HCT116 (cell line): ENCODE data around the gene FRS2. TPM values are rescaled to one million over a fixed set of nuclear protein-coding genes. Genes with fewer than 3 reads are reported as not detected.

ENCODE experiments used
- ATAC-seq: fragments of 200-7000 bp; cut with Tn5 transposase; 2 replicates; pipeline ENCODE4 v1.9.1; 2020; ENCODE audit warnings: mild to moderate bottlenecking, moderate library complexity
- BruUV-seq: library from RNA; stranded (reverse); fragments of 400-500 nt; replicated peaks from 2 replicates; lab custom pipeline; 2021; lab: Mats Ljungman, UMichigan
- CTCF ChIA-PET: fragments of 300-600 bp; sonication (Branson Sonifier 250); formaldehyde crosslinking; loops from one replicate; lab custom pipeline; 2021; ENCODE audit warnings: antibody characterized with exemption; lab: Charles Lee
- POLR2A ChIA-PET: fragments of 300-600, 350-600 bp; sonication (Branson Sonifier 250); formaldehyde crosslinking; loops from one replicate; lab custom pipeline; 2021; ENCODE audit warnings: antibody characterized with exemption; lab: Charles Lee
- RAD21 ChIA-PET, 2 experiments: fragments of 300-600 bp; sonication (Branson Sonifier 250); formaldehyde crosslinking; loops; one replicate each; lab custom pipeline; 2023; ENCODE audit warnings: low total read pairs in 2 of 2; ENCODE audit not compliant: uncharacterized antibody in 2 of 2, unreplicated experiment in 2 of 2, low non-redundant PET in 1 of 2; lab: Charles Lee
- DNase-seq: peaks from one replicate; pipeline ENCODE4 v3.0.0-alpha.2; 2010; ENCODE audit warnings: low read depth, low spot score
- H2AFZ ChIP-seq: fragments of 200-600 bp; shearing (Covaris generic), sonication (generic); 2 replicates; pipeline ENCODE4 v1.6.1; 2017; ENCODE audit warnings: low read depth, mixed run types, mixed read lengths, antibody characterized with exemption, low read length; ENCODE audit not compliant: poor library complexity, severe bottlenecking
- H3K27ac ChIP-seq: 2 replicates; pipeline ENCODE4 v1.5.1; 2012; ENCODE audit warnings: low read depth, low read length
- H3K27me3 ChIP-seq: fragments of 200-600 bp; sonication (generic); 2 replicates; pipeline ENCODE4 v1.6.1; 2016; ENCODE audit warnings: mixed run types, low read length, mixed read lengths; ENCODE audit not compliant: insufficient read depth
- H3K36me3 ChIP-seq, 2 experiments: fragments of 200-500 bp in 1 of 2; fragments of 200-600 bp in 1 of 2; sonication (Bioruptor generic) in 1 of 2; sonication (generic) in 1 of 2; 2 replicates each; pipeline versions ENCODE4 v1.5.1 to v1.6.1; 2014 to 2016; ENCODE audit warnings: low read length in 2 of 2, inconsistent platforms in 1 of 2, mixed read lengths in 1 of 2, mixed run types in 1 of 2; ENCODE audit not compliant: insufficient read depth in 2 of 2, control insufficient read depth in 1 of 2
- H3K4me1 ChIP-seq, 2 experiments: fragments of 200-600 bp in 1 of 2; sonication (generic) in 1 of 2; 2 replicates each; pipeline versions ENCODE4 v1.5.1 to v1.6.1; 2012 to 2017; ENCODE audit warnings: low read length in 2 of 2, inconsistent platforms in 1 of 2, mild to moderate bottlenecking in 1 of 2, mixed read lengths in 1 of 2, mixed run types in 1 of 2, moderate library complexity in 1 of 2; ENCODE audit not compliant: insufficient read depth in 2 of 2, control insufficient read depth in 1 of 2
- H3K4me2 ChIP-seq: fragments of 200-600 bp; sonication (generic); 2 replicates; pipeline ENCODE4 v1.6.1; 2017; ENCODE audit warnings: mixed run types, low read length, mixed read lengths
- H3K4me3 ChIP-seq, 2 experiments: fragments of 200-600 bp in 1 of 2; sonication (generic) in 1 of 2; replicated peaks in 1 of 2; 2 replicates each; pipeline ENCODE4 v1.5.1; 2011 to 2016; ENCODE audit warnings: low read length in 2 of 2, control low read depth in 1 of 2, low read depth in 1 of 2, mild to moderate bottlenecking in 1 of 2, mixed read lengths in 1 of 2, mixed run types in 1 of 2
- H3K79me2 ChIP-seq: fragments of 200-600 bp; sonication (generic); 2 replicates; pipeline ENCODE4 v1.6.1; 2017; ENCODE audit warnings: mild to moderate bottlenecking, mixed run types, low read length, moderate library complexity, mixed read lengths; ENCODE audit not compliant: insufficient read depth
- H3K9ac ChIP-seq: fragments of 200-600 bp; sonication (generic); 2 replicates; pipeline ENCODE4 v1.6.1; 2016; ENCODE audit warnings: low read length, mixed read lengths
- H3K9me2 ChIP-seq: fragments of 200-600 bp; sonication (generic), shearing (Covaris generic); 2 replicates; pipeline ENCODE4 v1.6.1; 2017; ENCODE audit warnings: mixed run types, mild to moderate bottlenecking, moderate library complexity; ENCODE audit not compliant: insufficient read depth
- H3K9me3 ChIP-seq, 2 experiments: fragments of 200-500 bp in 1 of 2; fragments of 200-600 bp in 1 of 2; sonication (Bioruptor generic) in 1 of 2; sonication (generic) in 1 of 2; 2 replicates each; pipeline ENCODE4 v1.6.1; 2014 to 2017; ENCODE audit warnings: low read length in 2 of 2, mixed read lengths in 2 of 2, inconsistent platforms in 1 of 2, low read depth in 1 of 2, mild to moderate bottlenecking in 1 of 2, mixed run types in 1 of 2, moderate library complexity in 1 of 2; ENCODE audit not compliant: control insufficient read depth in 1 of 2, insufficient read depth in 1 of 2
- H4K20me1 ChIP-seq: fragments of 200-600 bp; sonication (generic), shearing (Covaris generic); 2 replicates; pipeline ENCODE4 v1.6.1; 2017; ENCODE audit warnings: mixed run types, mild to moderate bottlenecking, moderate library complexity; ENCODE audit not compliant: insufficient read depth
- EGR1 ChIP-seq: IDR thresholded peaks from 2 replicates; pipeline ENCODE4 v1.6.1; 2012; ENCODE audit warnings: low read depth
- JUND ChIP-seq: IDR thresholded peaks from 2 replicates; pipeline ENCODE4 v1.6.1; 2012
- POLR2A ChIP-seq: IDR thresholded peaks from 2 replicates; pipeline ENCODE4 v1.7.0; 2011; ENCODE audit warnings: borderline replicate concordance; ENCODE audit not compliant: insufficient read depth, insufficient read length; ENCODE audit errors: extremely low read depth
- POLR2AphosphoS5 ChIP-seq: IDR thresholded peaks from 2 replicates; pipeline ENCODE4 v1.6.1; 2011; ENCODE audit warnings: mild to moderate bottlenecking, low read depth, low read length, moderate library complexity
- SP1 ChIP-seq: IDR thresholded peaks from 2 replicates; pipeline ENCODE4 v1.6.1; 2012; ENCODE audit warnings: low read depth
- SRF ChIP-seq: IDR thresholded peaks from 2 replicates; pipeline ENCODE4 v1.6.1; 2012; ENCODE audit warnings: low read depth
- TCF7L2 ChIP-seq: IDR thresholded peaks from 2 replicates; pipeline ENCODE4 v1.7.0; 2011; ENCODE audit warnings: borderline replicate concordance, inconsistent platforms; ENCODE audit not compliant: insufficient read depth, insufficient read length; ENCODE audit errors: extremely low read depth
- ZFX ChIP-seq: fragments of 450-650 bp; IDR thresholded peaks from 2 replicates; pipeline ENCODE4 v1.6.1; 2017
- ZNF274 ChIP-seq: fragments of 200-500 bp; sonication (Bioruptor generic); IDR thresholded peaks from 2 replicates; pipeline ENCODE4 v1.6.1; 2014; ENCODE audit warnings: mild to moderate bottlenecking, low read depth, low read length, inconsistent platforms
- intact Hi-C: fragments of 100-400 bp; cut with micrococcal nuclease; formaldehyde crosslinking; loops from 2 replicates; pipeline ENCODE4 v1.10.0; 2022
- total RNA-seq: library from RNA; stranded (reverse); gene quantifications from one replicate; pipeline ENCODE4 v1.2.1, GENCODE V29; 2021; ENCODE audit not compliant: unreplicated experiment
- TF ChIP-seq, protein P1 (sequence below): IDR thresholded peaks from 2 replicates; pipeline ENCODE4 v1.6.1; 2012; ENCODE audit warnings: low read depth
- TF ChIP-seq, protein P2 (sequence below), 3 experiments: fragments of 200-600 bp in 1 of 3; sonication (generic) in 1 of 3; IDR thresholded peaks in 2 of 3; conservative IDR thresholded peaks in 1 of 3; 2 replicates each; pipeline ENCODE4 v1.5.1; 2012 to 2017; ENCODE audit warnings: low read depth in 2 of 3, low read length in 2 of 3, antibody characterized with exemption in 1 of 3, borderline replicate concordance in 1 of 3, control low read depth in 1 of 3, mild to moderate bottlenecking in 1 of 3, mixed read lengths in 1 of 3, mixed run types in 1 of 3, moderate library complexity in 1 of 3; ENCODE audit not compliant: insufficient read depth in 1 of 3
- TF ChIP-seq, protein P3 (sequence below): IDR thresholded peaks from 2 replicates; pipeline ENCODE4 v1.6.1; 2012
- TF ChIP-seq, protein P4 (sequence below): IDR thresholded peaks from 2 replicates; pipeline ENCODE4 v1.6.1; 2012

The FRS2 gene
- total RNA-seq, 1 experiment from 2014 or later: 14.7 TPM

DNA sequence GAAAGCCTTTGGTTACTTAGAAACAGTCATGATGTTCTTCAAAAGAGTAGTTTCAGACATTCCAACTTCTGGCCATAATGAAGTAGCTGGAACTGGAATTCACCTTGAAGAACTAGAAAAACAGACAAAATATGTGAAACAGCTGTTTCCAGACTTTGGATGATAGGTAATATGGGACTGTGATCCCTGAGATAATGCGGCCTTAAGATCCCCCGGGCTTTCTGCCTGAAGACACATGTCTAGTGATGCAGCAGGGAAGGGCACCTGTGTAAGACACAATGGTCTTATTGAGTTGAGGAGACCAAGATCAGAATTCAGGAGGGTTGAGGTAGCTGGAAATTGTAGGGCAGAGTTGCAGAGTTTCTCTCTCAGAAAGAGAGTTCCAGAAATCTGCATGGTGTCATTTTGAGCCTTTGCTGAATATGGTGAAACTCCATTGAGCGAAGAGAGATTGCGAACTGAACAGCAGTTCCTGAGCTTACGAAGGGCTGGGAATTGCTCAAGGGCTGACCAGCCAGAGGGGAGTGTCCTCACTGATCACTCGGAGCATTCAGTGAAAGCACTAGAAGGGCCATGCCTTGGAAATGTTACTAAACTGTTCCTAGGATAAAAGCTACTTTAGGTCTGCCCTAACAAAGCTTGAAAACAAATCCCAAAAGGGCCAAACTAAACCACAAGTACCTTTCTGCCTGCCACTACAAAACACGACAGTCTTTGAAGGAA is 41.7 kb upstream of the FRS2 start (continued):
- TF ChIP-seq, protein P1, sequence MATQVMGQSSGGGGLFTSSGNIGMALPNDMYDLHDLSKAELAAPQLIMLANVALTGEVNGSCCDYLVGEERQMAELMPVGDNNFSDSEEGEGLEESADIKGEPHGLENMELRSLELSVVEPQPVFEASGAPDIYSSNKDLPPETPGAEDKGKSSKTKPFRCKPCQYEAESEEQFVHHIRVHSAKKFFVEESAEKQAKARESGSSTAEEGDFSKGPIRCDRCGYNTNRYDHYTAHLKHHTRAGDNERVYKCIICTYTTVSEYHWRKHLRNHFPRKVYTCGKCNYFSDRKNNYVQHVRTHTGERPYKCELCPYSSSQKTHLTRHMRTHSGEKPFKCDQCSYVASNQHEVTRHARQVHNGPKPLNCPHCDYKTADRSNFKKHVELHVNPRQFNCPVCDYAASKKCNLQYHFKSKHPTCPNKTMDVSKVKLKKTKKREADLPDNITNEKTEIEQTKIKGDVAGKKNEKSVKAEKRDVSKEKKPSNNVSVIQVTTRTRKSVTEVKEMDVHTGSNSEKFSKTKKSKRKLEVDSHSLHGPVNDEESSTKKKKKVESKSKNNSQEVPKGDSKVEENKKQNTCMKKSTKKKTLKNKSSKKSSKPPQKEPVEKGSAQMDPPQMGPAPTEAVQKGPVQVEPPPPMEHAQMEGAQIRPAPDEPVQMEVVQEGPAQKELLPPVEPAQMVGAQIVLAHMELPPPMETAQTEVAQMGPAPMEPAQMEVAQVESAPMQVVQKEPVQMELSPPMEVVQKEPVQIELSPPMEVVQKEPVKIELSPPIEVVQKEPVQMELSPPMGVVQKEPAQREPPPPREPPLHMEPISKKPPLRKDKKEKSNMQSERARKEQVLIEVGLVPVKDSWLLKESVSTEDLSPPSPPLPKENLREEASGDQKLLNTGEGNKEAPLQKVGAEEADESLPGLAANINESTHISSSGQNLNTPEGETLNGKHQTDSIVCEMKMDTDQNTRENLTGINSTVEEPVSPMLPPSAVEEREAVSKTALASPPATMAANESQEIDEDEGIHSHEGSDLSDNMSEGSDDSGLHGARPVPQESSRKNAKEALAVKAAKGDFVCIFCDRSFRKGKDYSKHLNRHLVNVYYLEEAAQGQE: no peak
- TF ChIP-seq POLR2A (no peak), JUND (no peak), ZNF274 (no peak)

DNA sequence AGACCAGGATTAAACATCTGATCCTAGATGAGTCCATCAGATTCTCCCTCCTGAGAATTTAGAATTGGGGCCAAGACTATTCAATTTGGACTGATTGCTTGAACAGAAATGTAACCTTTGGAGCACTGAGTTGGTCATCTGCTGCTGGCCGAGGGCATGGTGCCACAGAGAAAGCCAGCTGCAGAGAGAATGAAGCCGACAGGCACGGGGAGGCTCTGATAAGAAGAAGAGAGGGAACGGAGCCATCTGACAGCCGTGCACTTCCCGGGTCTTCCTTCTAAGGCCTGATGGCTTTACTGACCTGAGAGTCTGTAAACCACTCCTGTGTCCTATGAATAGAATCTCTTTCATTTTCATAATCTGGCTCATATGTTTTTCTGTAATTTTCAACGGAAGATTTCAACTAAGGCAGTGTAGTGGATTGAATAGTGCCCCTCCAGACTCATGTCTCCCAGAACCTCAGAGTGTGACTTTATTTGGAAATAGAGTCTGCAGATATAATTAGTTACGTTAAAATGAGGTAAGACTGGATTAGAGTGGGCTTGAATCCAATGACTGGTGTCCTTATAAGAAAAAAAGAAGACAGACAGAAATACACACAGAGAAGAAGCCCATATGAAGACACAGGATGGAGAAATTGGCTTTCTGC is 39.1 kb upstream of the FRS2 start:
- Histone ChIP-seq H4K20me1 (no peaks in the 10 kb centered on the region), H3K27me3 (no peaks in the 10 kb centered on the region), H3K79me2 (no peaks in the 10 kb centered on the region), H3K9ac (no peak overlapping the region), H2AFZ (no peak overlapping the region), H3K27ac (no peak overlapping the region), H3K4me3 (no peak overlapping the region), H3K4me1 (no peaks in the 10 kb centered on the region), H3K9me3 (no peaks in the 10 kb centered on the region), H3K9me2 (no peaks in the 10 kb centered on the region), H3K4me2 (no peak overlapping the region), H3K36me3 (no peaks in the 10 kb centered on the region)
- CTCF ChIA-PET: no interaction called here
- intact Hi-C loops: no loop called here
- no peak for DNase-seq
- BruUV-seq: no TSS peak
- ATAC-seq: no peak
- RAD21 ChIA-PET: no interaction called here
- POLR2A ChIA-PET: no interaction called here
- TF ChIP-seq SP1 (no peak), POLR2AphosphoS5 (no peak), SRF (no peak), EGR1 (no peak), TCF7L2 (no peak), POLR2A (no peak), ZFX (no peak), ZNF274 (no peak), JUND (no peak)
- TF ChIP-seq, protein P2, sequence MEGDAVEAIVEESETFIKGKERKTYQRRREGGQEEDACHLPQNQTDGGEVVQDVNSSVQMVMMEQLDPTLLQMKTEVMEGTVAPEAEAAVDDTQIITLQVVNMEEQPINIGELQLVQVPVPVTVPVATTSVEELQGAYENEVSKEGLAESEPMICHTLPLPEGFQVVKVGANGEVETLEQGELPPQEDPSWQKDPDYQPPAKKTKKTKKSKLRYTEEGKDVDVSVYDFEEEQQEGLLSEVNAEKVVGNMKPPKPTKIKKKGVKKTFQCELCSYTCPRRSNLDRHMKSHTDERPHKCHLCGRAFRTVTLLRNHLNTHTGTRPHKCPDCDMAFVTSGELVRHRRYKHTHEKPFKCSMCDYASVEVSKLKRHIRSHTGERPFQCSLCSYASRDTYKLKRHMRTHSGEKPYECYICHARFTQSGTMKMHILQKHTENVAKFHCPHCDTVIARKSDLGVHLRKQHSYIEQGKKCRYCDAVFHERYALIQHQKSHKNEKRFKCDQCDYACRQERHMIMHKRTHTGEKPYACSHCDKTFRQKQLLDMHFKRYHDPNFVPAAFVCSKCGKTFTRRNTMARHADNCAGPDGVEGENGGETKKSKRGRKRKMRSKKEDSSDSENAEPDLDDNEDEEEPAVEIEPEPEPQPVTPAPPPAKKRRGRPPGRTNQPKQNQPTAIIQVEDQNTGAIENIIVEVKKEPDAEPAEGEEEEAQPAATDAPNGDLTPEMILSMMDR (IDR thresholded peaks at IDR 0.05 in 2 of 3, conservative IDR thresholded peaks at IDR 0.05 in 1 of 3; ENCODE audit: borderline replicate concordance in 1 of 3, insufficient read depth in 1 of 3, low read depth in 2 of 3, low read length in 2 of 3): no peak
- TF ChIP-seq, protein P3, sequence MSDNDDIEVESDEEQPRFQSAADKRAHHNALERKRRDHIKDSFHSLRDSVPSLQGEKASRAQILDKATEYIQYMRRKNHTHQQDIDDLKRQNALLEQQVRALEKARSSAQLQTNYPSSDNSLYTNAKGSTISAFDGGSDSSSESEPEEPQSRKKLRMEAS: no peak
- TF ChIP-seq, protein P4, sequence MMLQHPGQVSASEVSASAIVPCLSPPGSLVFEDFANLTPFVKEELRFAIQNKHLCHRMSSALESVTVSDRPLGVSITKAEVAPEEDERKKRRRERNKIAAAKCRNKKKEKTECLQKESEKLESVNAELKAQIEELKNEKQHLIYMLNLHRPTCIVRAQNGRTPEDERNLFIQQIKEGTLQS: no peak
